Activated CD8-positive, alpha-beta memory T cell treated with anti-CD3 and anti-CD28 coated beads, Interleukin-2, amount 50 U/mL, for 4 hours (primary cell): ENCODE results near the gene OR5A1.

Experiments
- DNase-seq: peaks from one replicate; pipeline ENCODE4 v3.0.0-alpha.2; 2020

The OR5A1 gene

DNA sequence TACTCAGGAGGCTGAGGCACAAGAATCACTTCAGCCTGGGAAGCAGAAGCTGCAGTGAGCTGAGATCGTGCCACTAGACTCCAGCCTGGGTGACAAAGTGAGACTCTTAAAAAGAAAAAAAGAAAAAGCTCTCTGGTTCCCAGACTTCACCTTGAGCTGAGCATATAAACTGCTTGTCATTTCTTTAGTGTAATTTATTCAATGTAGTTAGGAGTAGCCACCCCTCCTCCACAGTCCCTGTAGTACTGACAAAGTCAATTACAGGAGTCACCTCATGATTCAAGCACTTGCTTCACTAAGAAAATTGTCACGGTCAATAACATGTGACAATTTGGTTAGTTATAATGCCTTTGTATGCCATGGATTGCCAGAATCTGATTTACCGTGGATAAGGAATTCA, 44.1 kb downstream of the OR5A1 start:
- DNase-seq = no peak
